MM.1S (cell line): ENCODE measurements around the gene MAZ.

Experiments used
- CTCF ChIP-seq: fragments of 300-600 bp; sonication (generic); IDR thresholded peaks from 2 replicates; pipeline ENCODE4 v1.5.1; 2016; ENCODE audit warnings: antibody characterized with exemption, low read length, mixed read lengths
- EZH2 ChIP-seq: fragments of 300-600 bp; sonication (generic); optimal IDR thresholded peaks from 2 replicates; pipeline ENCODE3; 2017; ENCODE audit warnings: low read depth, mild to moderate bottlenecking, antibody characterized with exemption, low read length, mixed read lengths

- TF ChIP-seq CTCF = no peak
- TF ChIP-seq EZH2 = no peak
Measured at GRCh38 chr16:29757950-29758466, 48.3 kb upstream of the MAZ start.
